ENCODE data around the gene MTFMT. TPM values are rescaled to one million over a fixed set of nuclear protein-coding genes. Genes with fewer than 3 reads are reported as not detected.

The MTFMT gene
- total and polyA plus RNA-seq, 2 of the 13 experiments (the other 11 are each of a cell fraction or from before 2014, with no cell fraction given) = 9.9 to 23.2 TPM

DNA sequence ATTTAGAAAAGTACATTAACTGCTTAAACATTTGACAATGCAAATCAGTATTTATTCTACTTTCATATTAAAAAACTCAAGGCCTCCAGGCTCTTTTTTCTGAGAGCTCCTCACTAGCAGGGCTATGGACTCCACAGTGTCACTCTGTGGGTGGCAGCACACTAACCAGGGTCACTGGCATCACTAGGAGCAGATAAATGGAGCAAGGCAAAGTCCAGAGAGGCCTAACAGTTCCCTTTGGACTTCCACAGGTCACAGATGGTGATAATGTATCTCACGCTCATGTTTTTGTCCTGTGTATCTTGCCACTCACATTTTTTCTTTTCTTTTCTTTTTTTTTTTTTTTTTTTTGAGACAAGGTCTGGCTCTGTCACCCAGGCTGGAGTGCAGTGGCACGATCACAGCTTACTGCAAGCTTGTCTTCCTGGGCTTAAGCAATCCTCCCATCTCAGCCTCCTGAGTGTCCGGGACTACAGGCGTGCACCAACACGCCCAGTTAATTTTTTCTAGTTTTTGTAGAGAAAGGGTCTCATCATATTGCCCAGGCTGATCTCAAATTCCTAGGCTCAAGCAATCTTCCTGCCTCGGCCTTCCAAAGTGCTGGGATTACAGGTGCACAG, 47.5 kb downstream of the MTFMT start (continued):
- TF ChIP-seq, protein P1, sequence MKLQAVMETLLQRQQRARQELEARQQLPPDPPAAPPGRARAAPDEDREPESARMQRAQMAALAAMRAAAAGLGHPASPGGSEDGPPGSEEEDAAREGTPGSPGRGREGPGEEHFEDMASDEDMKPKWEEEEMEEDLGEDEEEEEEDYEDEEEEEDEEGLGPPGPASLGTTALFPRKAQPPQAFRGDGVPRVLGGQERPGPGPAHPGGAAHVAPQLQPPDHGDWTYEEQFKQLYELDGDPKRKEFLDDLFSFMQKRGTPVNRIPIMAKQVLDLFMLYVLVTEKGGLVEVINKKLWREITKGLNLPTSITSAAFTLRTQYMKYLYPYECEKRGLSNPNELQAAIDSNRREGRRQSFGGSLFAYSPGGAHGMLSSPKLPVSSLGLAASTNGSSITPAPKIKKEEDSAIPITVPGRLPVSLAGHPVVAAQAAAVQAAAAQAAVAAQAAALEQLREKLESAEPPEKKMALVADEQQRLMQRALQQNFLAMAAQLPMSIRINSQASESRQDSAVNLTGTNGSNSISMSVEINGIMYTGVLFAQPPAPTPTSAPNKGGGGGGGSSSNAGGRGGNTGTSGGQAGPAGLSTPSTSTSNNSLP (IDR thresholded peaks at IDR 0.05; ENCODE audit: low read depth, low read length) = no peak
- TF ChIP-seq ZNF234 (CRISPR knock-in tag; conservative IDR thresholded peaks at IDR 0.05) (no peak), AGO2 (optimal IDR thresholded peaks at IDR 0.05; ENCODE audit: low read depth, low read length) (no peak), ZNF674 (CRISPR knock-in tag; IDR thresholded peaks at IDR 0.05; ENCODE audit: low read depth) (no peak), KDM2A (CRISPR knock-in tag; IDR thresholded peaks at IDR 0.05; ENCODE audit: borderline replicate concordance, low read depth) (no peak), ZNF446 (CRISPR knock-in tag; IDR thresholded peaks at IDR 0.05) (no peak), RBAK (CRISPR knock-in tag; IDR thresholded peaks at IDR 0.05) (no peak), TBL1XR1 (IDR thresholded peaks at IDR 0.05; ENCODE audit: borderline replicate concordance, low read length, partially characterized antibody) (no peak), MZF1 (CRISPR knock-in tag; IDR thresholded peaks at IDR 0.05; ENCODE audit: borderline replicate concordance) (no peak), ZSCAN30 (CRISPR knock-in tag; IDR thresholded peaks at IDR 0.05) (no peak), MEIS1 (CRISPR knock-in tag; IDR thresholded peaks at IDR 0.05; ENCODE audit: borderline replicate concordance) (no peak), KLF15 (CRISPR knock-in tag; IDR thresholded peaks at IDR 0.05; ENCODE audit: borderline replicate concordance) (no peak), ZNF615 (CRISPR knock-in tag; IDR thresholded peaks at IDR 0.05; ENCODE audit: borderline replicate concordance) (no peak), RFXAP (CRISPR knock-in tag; IDR thresholded peaks at IDR 0.05; ENCODE audit: borderline replicate concordance) (no peak), PCBP2 (optimal IDR thresholded peaks at IDR 0.05; ENCODE audit: low read depth, low read length, poor library complexity, severe bottlenecking) (no peak)
- TF ChIP-seq, protein P2, sequence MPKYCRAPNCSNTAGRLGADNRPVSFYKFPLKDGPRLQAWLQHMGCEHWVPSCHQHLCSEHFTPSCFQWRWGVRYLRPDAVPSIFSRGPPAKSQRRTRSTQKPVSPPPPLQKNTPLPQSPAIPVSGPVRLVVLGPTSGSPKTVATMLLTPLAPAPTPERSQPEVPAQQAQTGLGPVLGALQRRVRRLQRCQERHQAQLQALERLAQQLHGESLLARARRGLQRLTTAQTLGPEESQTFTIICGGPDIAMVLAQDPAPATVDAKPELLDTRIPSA (CRISPR knock-in tag; IDR thresholded peaks at IDR 0.05; ENCODE audit: borderline replicate concordance) = no peak
- TF ChIP-seq, protein P3, sequence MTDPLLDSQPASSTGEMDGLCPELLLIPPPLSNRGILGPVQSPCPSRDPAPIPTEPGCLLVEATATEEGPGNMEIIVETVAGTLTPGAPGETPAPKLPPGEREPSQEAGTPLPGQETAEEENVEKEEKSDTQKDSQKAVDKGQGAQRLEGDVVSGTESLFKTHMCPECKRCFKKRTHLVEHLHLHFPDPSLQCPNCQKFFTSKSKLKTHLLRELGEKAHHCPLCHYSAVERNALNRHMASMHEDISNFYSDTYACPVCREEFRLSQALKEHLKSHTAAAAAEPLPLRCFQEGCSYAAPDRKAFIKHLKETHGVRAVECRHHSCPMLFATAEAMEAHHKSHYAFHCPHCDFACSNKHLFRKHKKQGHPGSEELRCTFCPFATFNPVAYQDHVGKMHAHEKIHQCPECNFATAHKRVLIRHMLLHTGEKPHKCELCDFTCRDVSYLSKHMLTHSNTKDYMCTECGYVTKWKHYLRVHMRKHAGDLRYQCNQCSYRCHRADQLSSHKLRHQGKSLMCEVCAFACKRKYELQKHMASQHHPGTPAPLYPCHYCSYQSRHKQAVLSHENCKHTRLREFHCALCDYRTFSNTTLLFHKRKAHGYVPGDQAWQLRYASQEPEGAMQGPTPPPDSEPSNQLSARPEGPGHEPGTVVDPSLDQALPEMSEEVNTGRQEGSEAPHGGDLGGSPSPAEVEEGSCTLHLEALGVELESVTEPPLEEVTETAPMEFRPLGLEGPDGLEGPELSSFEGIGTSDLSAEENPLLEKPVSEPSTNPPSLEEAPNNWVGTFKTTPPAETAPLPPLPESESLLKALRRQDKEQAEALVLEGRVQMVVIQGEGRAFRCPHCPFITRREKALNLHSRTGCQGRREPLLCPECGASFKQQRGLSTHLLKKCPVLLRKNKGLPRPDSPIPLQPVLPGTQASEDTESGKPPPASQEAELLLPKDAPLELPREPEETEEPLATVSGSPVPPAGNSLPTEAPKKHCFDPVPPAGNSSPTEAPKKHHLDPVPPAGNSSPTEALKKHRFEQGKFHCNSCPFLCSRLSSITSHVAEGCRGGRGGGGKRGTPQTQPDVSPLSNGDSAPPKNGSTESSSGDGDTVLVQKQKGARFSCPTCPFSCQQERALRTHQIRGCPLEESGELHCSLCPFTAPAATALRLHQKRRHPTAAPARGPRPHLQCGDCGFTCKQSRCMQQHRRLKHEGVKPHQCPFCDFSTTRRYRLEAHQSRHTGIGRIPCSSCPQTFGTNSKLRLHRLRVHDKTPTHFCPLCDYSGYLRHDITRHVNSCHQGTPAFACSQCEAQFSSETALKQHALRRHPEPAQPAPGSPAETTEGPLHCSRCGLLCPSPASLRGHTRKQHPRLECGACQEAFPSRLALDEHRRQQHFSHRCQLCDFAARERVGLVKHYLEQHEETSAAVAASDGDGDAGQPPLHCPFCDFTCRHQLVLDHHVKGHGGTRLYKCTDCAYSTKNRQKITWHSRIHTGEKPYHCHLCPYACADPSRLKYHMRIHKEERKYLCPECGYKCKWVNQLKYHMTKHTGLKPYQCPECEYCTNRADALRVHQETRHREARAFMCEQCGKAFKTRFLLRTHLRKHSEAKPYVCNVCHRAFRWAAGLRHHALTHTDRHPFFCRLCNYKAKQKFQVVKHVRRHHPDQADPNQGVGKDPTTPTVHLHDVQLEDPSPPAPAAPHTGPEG (CRISPR knock-in tag; IDR thresholded peaks at IDR 0.05) = no peak
- TF ChIP-seq, protein P4, sequence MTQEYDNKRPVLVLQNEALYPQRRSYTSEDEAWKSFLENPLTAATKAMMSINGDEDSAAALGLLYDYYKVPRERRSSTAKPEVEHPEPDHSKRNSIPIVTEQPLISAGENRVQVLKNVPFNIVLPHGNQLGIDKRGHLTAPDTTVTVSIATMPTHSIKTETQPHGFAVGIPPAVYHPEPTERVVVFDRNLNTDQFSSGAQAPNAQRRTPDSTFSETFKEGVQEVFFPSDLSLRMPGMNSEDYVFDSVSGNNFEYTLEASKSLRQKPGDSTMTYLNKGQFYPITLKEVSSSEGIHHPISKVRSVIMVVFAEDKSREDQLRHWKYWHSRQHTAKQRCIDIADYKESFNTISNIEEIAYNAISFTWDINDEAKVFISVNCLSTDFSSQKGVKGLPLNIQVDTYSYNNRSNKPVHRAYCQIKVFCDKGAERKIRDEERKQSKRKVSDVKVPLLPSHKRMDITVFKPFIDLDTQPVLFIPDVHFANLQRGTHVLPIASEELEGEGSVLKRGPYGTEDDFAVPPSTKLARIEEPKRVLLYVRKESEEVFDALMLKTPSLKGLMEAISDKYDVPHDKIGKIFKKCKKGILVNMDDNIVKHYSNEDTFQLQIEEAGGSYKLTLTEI (CRISPR knock-in tag; conservative IDR thresholded peaks at IDR 0.05) = no peak
